Gastroesophageal sphincter (tissue), 3 donors: ENCODE data around the gene KCNMB2.

Source experiments
- POLR2A ChIP-seq, 2 donors: fragments of 450-650 bp; IDR thresholded peaks; one replicate each; pipeline ENCODE4 v1.6.1; 2017; ENCODE audit warnings: antibody characterized with exemption in 2 of 2, mild to moderate bottlenecking in 2 of 2, moderate library complexity in 1 of 2
- TF ChIP-seq, protein P1 (sequence below), 4 experiments: fragments of 200-600 bp in 2 of 4; fragments of 450-650 bp in 2 of 4; sonication (generic) in 1 of 4; IDR thresholded peaks; one replicate each; pipeline ENCODE4 v1.5.1; 2017 to 2019; ENCODE audit warnings: antibody characterized with exemption in 4 of 4, mild to moderate bottlenecking in 2 of 4, moderate library complexity in 2 of 4

DNA sequence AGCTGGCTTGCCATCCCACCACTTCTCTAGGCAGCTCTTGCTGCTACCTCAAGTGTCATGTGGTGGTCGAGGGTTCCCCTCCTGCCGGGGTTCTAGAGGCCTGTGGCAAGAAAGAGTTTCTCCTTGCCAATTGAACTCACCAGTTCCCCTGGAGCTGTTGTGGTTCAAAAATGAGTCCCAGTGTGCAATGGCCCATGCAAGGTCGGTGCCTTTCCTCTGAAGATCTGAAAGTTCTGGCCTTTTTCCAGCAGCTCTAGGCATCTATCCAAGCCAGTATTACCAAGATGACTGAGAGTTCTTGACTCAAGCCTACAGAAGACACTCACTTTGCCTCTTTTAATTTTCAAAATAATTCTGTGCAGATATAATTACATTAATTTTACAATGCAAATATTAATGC is 163.6 kb downstream of the KCNMB2 start:
- TF ChIP-seq, protein P1, sequence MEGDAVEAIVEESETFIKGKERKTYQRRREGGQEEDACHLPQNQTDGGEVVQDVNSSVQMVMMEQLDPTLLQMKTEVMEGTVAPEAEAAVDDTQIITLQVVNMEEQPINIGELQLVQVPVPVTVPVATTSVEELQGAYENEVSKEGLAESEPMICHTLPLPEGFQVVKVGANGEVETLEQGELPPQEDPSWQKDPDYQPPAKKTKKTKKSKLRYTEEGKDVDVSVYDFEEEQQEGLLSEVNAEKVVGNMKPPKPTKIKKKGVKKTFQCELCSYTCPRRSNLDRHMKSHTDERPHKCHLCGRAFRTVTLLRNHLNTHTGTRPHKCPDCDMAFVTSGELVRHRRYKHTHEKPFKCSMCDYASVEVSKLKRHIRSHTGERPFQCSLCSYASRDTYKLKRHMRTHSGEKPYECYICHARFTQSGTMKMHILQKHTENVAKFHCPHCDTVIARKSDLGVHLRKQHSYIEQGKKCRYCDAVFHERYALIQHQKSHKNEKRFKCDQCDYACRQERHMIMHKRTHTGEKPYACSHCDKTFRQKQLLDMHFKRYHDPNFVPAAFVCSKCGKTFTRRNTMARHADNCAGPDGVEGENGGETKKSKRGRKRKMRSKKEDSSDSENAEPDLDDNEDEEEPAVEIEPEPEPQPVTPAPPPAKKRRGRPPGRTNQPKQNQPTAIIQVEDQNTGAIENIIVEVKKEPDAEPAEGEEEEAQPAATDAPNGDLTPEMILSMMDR (IDR thresholded peaks at IDR 0.05) = no peak
- no peak for TF ChIP-seq POLR2A (IDR thresholded peaks at IDR 0.05)
